ENCODE results near the gene SRRM5.
A peak's percentile ranks its signal among the peaks of the same experiment; 100 is the strongest.
"Not testable (repeated sequence)": the region's sequence is repeated elsewhere in the genome, so short reads cannot be mapped to it uniquely, and the experiment has no call there.

SRRM5 gene

GRCh38 chr19:43636121-43636683 is 24.3 kb downstream of the SRRM5 start:
- peak in 47 of 58 donors; percentile 6 to 79 (median 58) for DNase-seq

DNA sequence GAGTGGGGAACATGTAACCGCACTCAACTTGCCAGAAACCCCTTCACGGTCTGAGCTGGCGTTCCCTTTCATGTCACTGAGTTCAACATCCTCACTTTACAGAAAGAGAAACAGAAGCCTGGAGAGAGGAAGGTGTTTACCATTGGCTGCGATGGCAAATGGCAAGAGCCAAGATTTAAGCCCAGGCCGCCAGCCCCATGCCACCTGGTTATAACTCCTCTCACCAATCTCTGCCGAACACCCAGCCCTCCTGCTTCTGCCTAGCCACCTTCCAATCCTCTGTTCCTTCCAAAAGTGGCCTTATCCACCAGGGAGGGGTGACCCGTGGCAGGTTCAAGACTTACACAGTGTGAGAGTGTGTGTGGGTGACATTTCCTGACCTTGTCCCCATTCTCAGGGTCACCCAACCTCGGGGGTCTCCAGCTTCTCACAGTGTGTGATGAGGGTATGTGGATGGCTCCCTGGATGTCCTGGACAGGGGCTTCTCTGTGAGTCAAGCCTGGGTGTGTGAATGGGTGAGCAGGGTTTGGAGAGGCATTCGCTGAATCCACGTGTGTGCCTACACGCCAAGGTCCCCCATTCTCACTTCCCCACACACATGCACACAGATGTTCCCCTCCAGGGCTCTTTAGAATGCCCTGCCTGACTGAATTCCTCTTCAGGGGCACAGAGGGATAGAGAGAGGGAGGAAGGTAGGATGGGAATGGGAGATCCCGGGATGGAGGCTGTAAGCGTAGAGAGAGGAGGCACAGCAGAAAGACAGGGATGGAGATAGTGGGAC is 26.5 kb downstream of the SRRM5 start:
- DNase-seq = peak in 5 of 58 donors; percentile 9 to 24 (median 12)

DNA sequence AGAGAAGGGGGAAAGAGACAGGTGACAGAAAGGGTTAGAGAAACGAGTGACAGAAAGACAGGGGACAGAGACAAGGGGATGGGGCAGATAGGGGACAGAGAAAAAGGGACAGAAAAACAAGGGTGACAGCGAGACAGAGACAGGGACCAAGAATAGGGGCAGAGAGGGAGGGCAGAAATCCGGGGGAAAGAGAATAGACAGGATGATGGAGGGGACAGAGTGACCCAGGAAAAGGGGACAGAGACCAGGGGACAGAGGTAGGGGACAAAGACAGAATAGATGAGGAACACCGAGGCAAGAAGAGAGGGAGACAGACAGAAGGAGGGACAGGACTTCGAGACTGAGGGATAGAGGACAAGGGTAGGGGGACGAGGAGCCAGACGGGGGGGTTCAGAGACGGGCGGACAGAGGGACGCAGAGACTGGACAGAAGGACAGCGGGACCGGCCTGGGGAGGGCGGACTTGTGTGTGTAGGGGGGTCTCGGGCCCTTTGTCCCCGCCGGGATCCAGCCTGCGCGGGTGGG is 27.2 kb downstream of the SRRM5 start:
- no peak for DNase-seq

DNA sequence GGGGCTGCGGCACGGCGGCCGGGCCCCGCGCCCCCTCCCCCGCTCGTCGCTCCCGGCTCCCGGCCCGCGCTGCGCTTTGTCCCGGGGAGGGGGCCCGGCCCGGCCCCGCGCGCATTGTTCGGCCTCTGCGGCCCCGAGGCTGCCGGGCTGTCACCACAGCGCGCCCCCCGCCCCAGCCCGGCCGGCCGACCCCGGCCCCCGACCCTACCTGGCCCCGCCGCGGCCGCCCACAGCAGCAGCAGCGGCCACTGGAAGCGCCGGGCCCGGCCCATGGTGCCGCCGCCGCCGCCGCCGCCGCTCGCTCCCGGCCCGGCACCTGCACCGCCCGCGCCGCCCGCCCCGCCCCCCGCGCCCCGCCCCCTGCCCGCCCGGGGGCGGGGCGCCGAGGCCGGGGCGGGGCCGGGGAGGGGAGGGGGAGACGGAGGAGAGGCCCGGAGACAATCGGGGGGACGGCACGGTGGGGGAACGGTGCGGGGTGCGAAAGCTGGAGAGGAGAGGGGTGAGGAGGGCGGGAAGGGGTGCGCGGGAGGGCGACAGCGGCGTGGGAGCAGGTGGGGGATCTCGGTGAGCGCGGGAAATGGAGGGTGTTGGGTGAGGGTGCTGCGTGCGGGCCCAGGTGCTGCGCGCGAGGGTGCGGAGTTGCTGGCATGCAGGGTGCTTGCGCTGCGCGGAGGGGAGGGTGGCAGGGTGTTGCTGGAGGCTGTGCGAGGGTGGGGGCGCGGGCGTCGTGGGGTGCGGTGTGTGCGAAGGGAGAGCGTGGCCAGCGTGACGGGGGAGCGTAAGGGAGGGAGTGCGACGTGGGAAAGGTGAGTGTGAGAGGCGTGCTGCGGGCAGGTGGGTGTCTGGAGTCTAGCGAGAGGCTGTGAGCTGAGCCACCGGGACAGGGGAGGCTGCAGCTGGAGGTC is 27.9 kb downstream of the SRRM5 start, which contains the start of gene CADM4:
Gene CADM4 (minus strand): TSS at position 332 of the 905 bp plus-strand sequence. CDS start 60 bp downstream, at position 272.
- peak in 37 of 58 donors; percentile 12 to 77 (median 47) for DNase-seq

DNA sequence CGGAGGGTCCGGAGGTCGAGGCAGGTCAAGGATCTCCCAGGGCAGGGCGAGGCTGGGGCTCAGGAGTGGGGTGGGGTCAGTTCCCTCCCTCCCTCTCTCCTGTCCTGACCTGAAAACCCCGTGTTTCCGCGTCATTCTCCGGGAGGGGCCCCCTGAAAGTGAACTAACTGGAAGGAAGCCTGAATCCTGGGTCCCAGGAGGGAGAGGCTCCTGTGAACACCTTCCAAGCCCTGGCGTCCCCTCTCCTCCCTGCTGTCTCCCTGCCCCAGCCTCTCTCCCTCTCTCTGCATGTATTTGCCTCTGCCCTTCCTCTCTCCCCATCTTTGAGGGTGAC is 28.5 kb downstream of the SRRM5 start:
- DNase-seq = no peak

DNA sequence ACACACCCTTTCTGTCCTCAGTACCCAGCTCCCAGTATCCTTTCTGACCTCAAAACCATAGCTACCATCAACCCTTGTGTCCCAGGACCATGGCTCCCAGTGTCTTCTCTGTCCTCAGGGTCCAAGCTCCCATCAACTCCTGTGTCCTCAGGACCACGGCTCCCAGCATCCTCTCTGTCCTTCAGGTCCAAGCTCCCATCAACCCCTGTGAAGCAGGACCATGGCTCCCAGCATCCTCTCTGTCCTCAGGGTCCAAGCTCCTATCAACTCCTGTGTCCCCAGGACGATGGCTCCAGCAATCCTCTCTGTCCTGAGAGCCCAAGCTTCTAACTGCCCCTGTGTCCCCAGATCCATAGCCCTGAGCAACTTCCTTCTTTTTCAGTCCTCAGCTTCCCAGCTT is 29.4 kb downstream of the SRRM5 start:
- no peak for DNase-seq

DNA sequence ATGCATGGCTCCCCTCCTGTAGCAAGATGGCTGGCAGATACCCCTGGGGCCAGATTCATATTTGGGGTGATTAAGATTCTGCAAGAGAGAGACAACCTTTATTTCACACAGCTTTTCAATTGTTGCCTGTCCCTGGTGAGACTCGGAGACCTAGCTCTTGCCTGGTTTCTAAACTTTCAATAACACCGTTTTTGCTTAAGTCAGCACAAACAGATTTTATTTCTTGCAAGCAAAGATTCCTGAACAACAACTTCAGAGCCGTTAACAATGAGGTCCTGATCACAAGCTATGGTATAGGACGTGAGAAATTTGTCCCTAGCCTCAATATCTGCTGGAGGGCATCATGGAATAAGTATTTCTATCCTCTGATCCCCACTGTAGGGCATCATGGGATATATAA is 30.6 kb downstream of the SRRM5 start:
- DNase-seq = no peak

DNA sequence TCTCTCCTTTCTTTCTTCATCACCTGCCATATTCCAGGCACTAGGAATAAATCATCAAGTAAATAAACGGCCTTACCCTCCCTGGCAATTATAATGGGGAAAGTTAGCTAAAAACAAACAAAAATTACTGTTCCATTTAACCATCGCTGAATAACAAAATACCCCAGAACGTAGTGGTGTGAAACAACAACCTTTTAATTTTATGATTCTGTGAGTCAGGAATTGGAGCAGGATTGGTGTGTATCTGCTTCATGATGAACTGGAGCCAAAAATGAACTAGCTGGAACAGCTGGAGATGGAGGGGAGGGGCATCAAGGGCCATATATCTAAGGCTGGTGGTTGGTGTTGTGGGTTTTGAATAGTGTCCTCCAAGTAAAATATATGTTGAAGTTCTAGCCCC is 31.4 kb downstream of the SRRM5 start:
- DNase-seq = no peak

GRCh38 chr19:43644181-43644580 is 32.3 kb downstream of the SRRM5 start:
- no peak for DNase-seq

- no peak for DNase-seq
Measured at GRCh38 chr19:43648633-43649032, 36.7 kb downstream of the SRRM5 start.

GRCh38 chr19:43649514-43649913 is 37.6 kb downstream of the SRRM5 start:
- DNase-seq = no peak

DNA sequence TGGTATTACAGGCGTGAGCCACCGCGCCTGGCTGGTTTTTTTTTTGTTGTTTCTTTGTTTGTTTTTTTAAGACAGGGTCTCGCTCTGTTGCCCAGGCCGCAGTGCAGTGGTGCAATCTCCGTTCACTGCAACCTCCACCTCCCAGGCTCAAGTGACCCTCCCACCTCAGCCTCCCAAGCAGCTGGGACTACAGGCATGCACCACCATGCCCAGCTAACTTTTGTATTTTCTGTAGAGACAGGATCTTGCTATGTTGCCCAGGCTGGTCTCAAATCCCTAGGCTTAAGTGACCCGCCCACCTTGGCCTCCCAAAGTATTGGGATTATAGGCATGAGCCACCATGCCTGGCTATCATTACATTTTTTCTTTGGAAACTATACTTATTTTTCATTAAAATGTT is 38.4 kb downstream of the SRRM5 start:
- not testable (repeated sequence) for DNase-seq

DNA sequence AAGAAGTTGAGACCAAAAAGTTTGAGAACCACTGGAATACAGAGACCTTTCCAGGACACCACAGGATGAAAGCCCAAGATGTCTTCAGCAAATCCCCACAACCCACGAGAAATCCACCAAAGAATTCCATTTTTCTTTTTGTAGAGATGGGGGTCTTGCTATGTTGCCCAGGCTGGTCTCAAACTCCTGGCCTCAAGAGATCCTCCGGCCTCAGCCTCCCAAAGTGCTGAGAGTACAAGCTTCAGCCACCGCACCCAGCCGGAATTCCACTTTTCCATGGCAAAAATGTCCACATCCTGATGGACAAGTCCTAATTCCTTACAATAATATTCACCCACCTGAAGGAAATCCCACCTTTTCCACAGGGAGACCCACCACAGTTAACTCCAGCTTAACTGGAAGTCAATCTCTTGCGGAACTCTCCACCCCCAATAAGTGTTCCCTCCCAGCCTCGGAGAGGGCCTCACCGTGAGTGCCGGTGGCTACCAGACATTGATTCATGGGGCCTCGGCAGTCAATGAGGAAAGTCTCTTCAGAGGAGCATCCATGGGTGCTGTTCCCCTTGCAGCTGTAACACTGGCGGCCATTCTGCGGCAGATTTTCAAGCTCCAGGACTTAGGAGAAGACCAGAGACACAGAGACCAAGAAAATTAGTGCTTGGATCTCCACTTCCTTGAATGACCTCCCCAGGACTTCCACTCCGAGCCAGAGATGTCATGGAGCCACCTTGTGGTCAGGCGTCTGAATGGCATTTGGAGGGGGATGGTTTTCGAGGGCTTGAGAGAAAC is 40.1 kb downstream of the SRRM5 start:
- peak in 49 of 58 donors; percentile 9 to 78 (median 43) for DNase-seq

GRCh38 chr19:43652546-43652874 is 40.6 kb downstream of the SRRM5 start:
- DNase-seq = peak in 1 of 58 donors; percentile 26

DNA sequence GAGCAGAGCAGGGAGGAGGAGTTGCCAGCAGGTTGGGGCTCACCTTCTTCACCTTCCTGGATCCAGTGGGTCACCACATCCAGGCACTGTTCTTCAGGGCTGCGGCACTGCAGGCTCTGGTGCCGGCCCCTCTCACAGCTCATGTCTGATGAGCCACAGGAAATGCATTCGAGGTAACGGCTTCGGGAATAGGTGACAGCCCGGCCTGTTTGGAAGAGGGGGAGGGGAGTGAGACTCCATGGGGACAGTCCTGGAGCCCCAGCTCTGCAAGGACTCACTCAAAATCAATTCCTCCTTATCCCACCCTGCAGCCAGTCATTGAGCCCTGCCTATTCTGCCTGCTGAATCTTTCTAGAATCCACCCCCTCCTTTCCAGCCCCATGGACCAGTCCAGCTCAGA is 44.5 kb downstream of the SRRM5 start:
- DNase-seq = no peak

- DNase-seq = no peak
Measured at GRCh38 chr19:43658001-43658400, 46.1 kb downstream of the SRRM5 start.

- peak in 16 of 58 donors; percentile 8 to 69 (median 30) for DNase-seq
Measured at GRCh38 chr19:43658494-43658893, 46.6 kb downstream of the SRRM5 start.

DNA sequence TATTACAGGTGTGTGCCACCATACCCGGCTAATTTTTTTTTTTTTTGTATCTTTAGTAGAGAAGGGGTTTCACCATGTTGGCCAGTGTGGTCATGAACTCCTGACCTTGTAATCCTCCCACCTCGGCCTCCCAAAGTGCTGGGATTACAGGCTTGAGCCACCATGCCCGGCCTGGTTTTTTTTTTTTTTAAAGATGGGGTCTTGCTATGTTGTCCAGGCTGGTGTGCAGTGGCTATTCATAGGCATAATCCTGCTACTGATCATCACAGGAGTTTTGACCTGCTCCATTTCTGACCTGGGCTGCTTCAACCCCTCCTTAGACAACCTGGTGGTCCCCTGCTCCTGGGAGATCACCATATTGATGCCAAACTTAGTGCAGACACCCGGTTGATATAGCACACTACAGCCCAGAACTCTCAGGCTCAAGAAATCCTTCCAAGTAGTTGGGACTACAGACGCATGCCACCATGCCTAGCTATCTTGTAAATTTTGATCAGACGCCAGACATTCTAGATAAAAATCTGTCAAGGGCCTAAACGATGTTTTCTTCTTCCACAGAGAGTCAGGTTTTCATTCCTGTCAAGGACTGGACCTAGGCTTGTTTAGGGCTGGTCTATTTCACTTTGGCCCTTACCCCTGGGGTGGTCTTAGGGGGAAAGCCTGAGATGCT is 48.5 kb downstream of the SRRM5 start:
- no peak for DNase-seq

DNA sequence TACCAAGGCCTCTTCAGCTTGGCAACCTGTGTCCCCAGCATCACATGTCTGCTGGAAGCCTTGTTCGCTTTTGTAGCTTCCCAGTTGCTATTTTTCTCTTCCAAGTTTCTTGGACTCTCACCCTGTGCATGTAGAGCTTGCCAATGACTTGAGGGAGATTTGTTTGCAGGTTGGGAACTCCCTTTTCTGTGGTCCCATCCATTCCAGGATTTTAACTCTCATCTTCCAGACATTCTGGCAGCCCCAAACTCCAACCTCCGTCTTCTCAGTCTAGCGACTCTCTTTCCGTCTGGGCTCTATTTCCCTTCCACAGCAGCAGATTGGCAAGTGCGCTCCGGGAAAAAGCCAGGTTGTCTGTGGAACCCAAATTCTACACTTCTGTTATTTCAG is 49.1 kb downstream of the SRRM5 start:
- DNase-seq = peak in 16 of 58 donors; percentile 3 to 60 (median 16)

- DNase-seq = peak in 1 of 58 donors; percentile 7
Measured at GRCh38 chr19:43662487-43662886, 50.6 kb downstream of the SRRM5 start.
